A549 (cell line): ENCODE data around the gene NSD1. TPM values are rescaled to one million over a fixed set of nuclear protein-coding genes. Genes with fewer than 3 reads are reported as not detected.

Source experiments
- ATAC-seq, 2 experiments: fragments of 200-7000 bp in 1 of 2; fragments of >200 bp in 1 of 2; cut with Nextera tagmentation in 1 of 2; cut with Tn5 transposase in 1 of 2; 3 replicates each; pipeline versions ENCODE4 v1.8.0 to v1.9.1; 2018 to 2020; ENCODE audit warnings: mild to moderate bottlenecking in 1 of 2, moderate library complexity in 1 of 2
- CTCF ChIA-PET: fragments of 300-600 bp; sonication (Branson Sonifier 250); formaldehyde crosslinking; extraction: SDS; loops from one replicate; lab custom pipeline; 2021; ENCODE audit warnings: antibody characterized with exemption, inconsistent platforms; lab: Yijun Ruan, JAX
- POLR2A ChIA-PET: fragments of 350-600 bp; formaldehyde crosslinking; extraction: SDS; loops from one replicate; lab custom pipeline; 2021; ENCODE audit warnings: antibody characterized with exemption, inconsistent platforms; lab: Yijun Ruan, JAX
- DNase-seq, 2 experiments: peaks; one replicate each; pipeline versions ENCODE4 v3.0.0 to v3.0.0-alpha.2; 2011 to 2016; ENCODE audit warnings: low read depth in 1 of 2, low spot score in 1 of 2
- FAIRE-seq: peaks from 2 replicates; lab custom pipeline; 2011; peaks lifted over from hg19 to GRCh38; lab: Jason Lieb, UNC
- H3K27ac ChIP-seq, 2 experiments: fragments of >200 bp; sonication (Bioruptor Twin); formaldehyde crosslinking; 3 replicates each; pipeline ENCODE4 v1.5.1; 2016 to 2017
- H3K4me1 ChIP-seq: fragments of >200 bp; sonication (Bioruptor Twin); formaldehyde crosslinking; 3 replicates; pipeline ENCODE4 v1.6.1; 2016
- H3K4me2 ChIP-seq: fragments of >200 bp; sonication (Bioruptor Twin); formaldehyde crosslinking; 3 replicates; pipeline ENCODE4 v1.6.1; 2016
- H3K4me3 ChIP-seq: fragments of >200 bp; sonication (Bioruptor Twin); formaldehyde crosslinking; 3 replicates; pipeline ENCODE4 v1.5.1; 2016
- H3K9me3 ChIP-seq: fragments of >200 bp; sonication (Bioruptor Twin); formaldehyde crosslinking; 3 replicates; pipeline ENCODE4 v1.6.1; 2016
- BHLHE40 ChIP-seq: IDR thresholded peaks from 2 replicates; pipeline ENCODE4 v1.6.1; 2012; ENCODE audit warnings: low read depth, low read length, inconsistent platforms
- CBX8 ChIP-seq: fragments of 200-600 bp; sonication (generic); IDR thresholded peaks from 2 replicates; pipeline ENCODE4 v1.6.1; 2016
- EHMT2 ChIP-seq: fragments of 200-600 bp; sonication (generic); IDR thresholded peaks from 2 replicates; pipeline ENCODE4 v1.6.1; 2016; ENCODE audit warnings: antibody characterized with exemption, low read depth, mild to moderate bottlenecking, moderate library complexity
- EP300 ChIP-seq, 2 experiments: fragments of >200 bp; sonication (Bioruptor Twin); formaldehyde crosslinking; IDR thresholded peaks; 2 replicates in 1 of 2; 3 replicates in 1 of 2; pipeline ENCODE4 v1.6.1; 2016 to 2017
- FOSL2 ChIP-seq, 2 experiments: fragments of 450-650 bp in 1 of 2; fragments of >200 bp in 1 of 2; sonication (Bioruptor Twin) in 1 of 2; formaldehyde crosslinking; IDR thresholded peaks; 2 replicates each; pipeline versions ENCODE4 v1.5.0 to v1.6.1; 2016 to 2020; ENCODE audit warnings: mild to moderate bottlenecking in 1 of 2, moderate library complexity in 1 of 2
- FOXS1 ChIP-seq: fragments of 250-450 bp; sonication (Bioruptor Pico); IDR thresholded peaks from 2 replicates; pipeline ENCODE4 v1.5.0; 2020; ENCODE audit warnings: mild to moderate bottlenecking, moderate library complexity
- GATA3 ChIP-seq: IDR thresholded peaks from 2 replicates; pipeline ENCODE4 v1.6.1; 2012; ENCODE audit warnings: borderline replicate concordance
- HEYL ChIP-seq: fragments of 250-450 bp; sonication (Bioruptor Pico); IDR thresholded peaks from 2 replicates; pipeline ENCODE4 v1.8.0; 2021; ENCODE audit warnings: mild to moderate bottlenecking, moderate library complexity
- HOXA7 ChIP-seq: fragments of 250-450 bp; sonication (Bioruptor Pico); IDR thresholded peaks from 2 replicates; pipeline ENCODE4 v1.5.0; 2020; ENCODE audit warnings: mild to moderate bottlenecking, moderate library complexity
- HOXB5 ChIP-seq: fragments of 250-450 bp; sonication (Bioruptor Pico); IDR thresholded peaks from 2 replicates; pipeline ENCODE4 v1.5.0; 2020; ENCODE audit warnings: mild to moderate bottlenecking, moderate library complexity
- JUN ChIP-seq, 2 experiments: fragments of >200 bp; sonication (Bioruptor Twin); formaldehyde crosslinking; IDR thresholded peaks; 2 replicates in 1 of 2; 3 replicates in 1 of 2; pipeline ENCODE4 v1.6.1; 2016 to 2017
- KDM1A ChIP-seq: fragments of 200-600 bp; sonication (generic); IDR thresholded peaks from 2 replicates; pipeline ENCODE4 v1.6.1; 2016; ENCODE audit warnings: low read depth, mild to moderate bottlenecking
- MAZ ChIP-seq: fragments of 150-350 bp; IDR thresholded peaks from 2 replicates; pipeline ENCODE4 v1.6.1; 2014; ENCODE audit warnings: antibody characterized with exemption, low read depth, low read length, borderline replicate concordance
- MYC ChIP-seq: IDR thresholded peaks from 2 replicates; pipeline ENCODE4 v1.6.1; 2012; ENCODE audit warnings: mild to moderate bottlenecking, inconsistent platforms, low read length, improper control_type of control experiment, borderline replicate concordance
- NPAS2 ChIP-seq: fragments of 250-450 bp; sonication (Bioruptor Pico); IDR thresholded peaks from 2 replicates; pipeline ENCODE4 v1.8.0; 2022; ENCODE audit warnings: mild to moderate bottlenecking, moderate library complexity, borderline replicate concordance
- NR3C1 ChIP-seq: fragments of >200 bp; sonication (Bioruptor Twin); formaldehyde crosslinking; IDR thresholded peaks from 3 replicates; pipeline ENCODE4 v1.6.1; 2017
- RARB ChIP-seq: fragments of 250-450 bp; sonication (Bioruptor Pico); IDR thresholded peaks from 2 replicates; pipeline ENCODE4 v1.8.0; 2021; ENCODE audit warnings: mild to moderate bottlenecking, moderate library complexity
- RCOR1 ChIP-seq: fragments of 150-350 bp; IDR thresholded peaks from 2 replicates; pipeline ENCODE4 v1.6.1; 2014; ENCODE audit warnings: antibody characterized with exemption, low read length, low read depth
- RFX5 ChIP-seq: fragments of 450-650 bp; IDR thresholded peaks from 2 replicates; pipeline ENCODE4 v1.7.1; 2014; ENCODE audit warnings: antibody characterized with exemption, mild to moderate bottlenecking, moderate library complexity
- RNF2 ChIP-seq: fragments of 200-600 bp; sonication (generic); IDR thresholded peaks from 2 replicates; pipeline ENCODE4 v1.6.1; 2016; ENCODE audit warnings: low read depth, mild to moderate bottlenecking, antibody characterized with exemption, moderate library complexity, borderline replicate concordance
- TFCP2L1 ChIP-seq: fragments of 250-450 bp; sonication (Bioruptor Pico); IDR thresholded peaks from 2 replicates; pipeline ENCODE4 v1.5.0; 2021; ENCODE audit warnings: mild to moderate bottlenecking
- ZC3H11A ChIP-seq: fragments of 450-650 bp; IDR thresholded peaks from 2 replicates; pipeline ENCODE4 v1.6.1; 2014; ENCODE audit warnings: antibody characterized with exemption, mild to moderate bottlenecking
- ZSCAN20 ChIP-seq: fragments of 250-450 bp; sonication (Bioruptor Pico); IDR thresholded peaks from 2 replicates; pipeline ENCODE4 v1.8.0; 2022; ENCODE audit warnings: mild to moderate bottlenecking, moderate library complexity
- WGBS: methylation state at CpG from one replicate; pipeline ENCODE4 v1.1.6; 2017; ENCODE audit errors: missing lambda C conversion rate; 5-methylcytosine and 5-hydroxymethylcytosine counted together
- polyA plus RNA-seq, 4 experiments: library from polyadenylated mRNA; depleted of rRNA in 3 of 4; stranded (reverse); fragments of >200 nt; fragmentation: RNase III in 1 of 4; extraction: RNeasy Plus Mini Kit Qiagen cat#74134 plus additional on column Dnase treatment in 1 of 4; gene quantifications; 2 replicates in 3 of 4; 3 replicates in 1 of 4; pipeline ENCODE4 v1.2.3, GENCODE V29; 2011 to 2017
- TF ChIP-seq, protein P1 (sequence below): IDR thresholded peaks from 2 replicates; pipeline ENCODE4 v1.6.1; 2012; ENCODE audit warnings: low read depth, borderline replicate concordance
- TF ChIP-seq, protein P2 (sequence below): IDR thresholded peaks from 2 replicates; pipeline ENCODE4 v1.6.1; 2012
- TF ChIP-seq, protein P3 (sequence below): fragments of 250-450 bp; sonication (Bioruptor Pico); IDR thresholded peaks from 2 replicates; pipeline ENCODE4 v1.5.0; 2020; ENCODE audit warnings: low read depth, mild to moderate bottlenecking, moderate library complexity
- TF ChIP-seq, protein P4 (sequence below): fragments of >200 bp; sonication (Bioruptor Twin); formaldehyde crosslinking; IDR thresholded peaks from 3 replicates; pipeline ENCODE4 v1.5.1; 2016
- TF ChIP-seq, protein P5 (sequence below): fragments of >200 bp; sonication (Bioruptor Twin); formaldehyde crosslinking; IDR thresholded peaks from 3 replicates; pipeline ENCODE4 v1.6.1; 2016

NSD1 gene
- polyA plus RNA-seq, 2 of the 4 experiments (the other 2 are of a cell fraction), result 16.3 to 38.2 TPM

DNA sequence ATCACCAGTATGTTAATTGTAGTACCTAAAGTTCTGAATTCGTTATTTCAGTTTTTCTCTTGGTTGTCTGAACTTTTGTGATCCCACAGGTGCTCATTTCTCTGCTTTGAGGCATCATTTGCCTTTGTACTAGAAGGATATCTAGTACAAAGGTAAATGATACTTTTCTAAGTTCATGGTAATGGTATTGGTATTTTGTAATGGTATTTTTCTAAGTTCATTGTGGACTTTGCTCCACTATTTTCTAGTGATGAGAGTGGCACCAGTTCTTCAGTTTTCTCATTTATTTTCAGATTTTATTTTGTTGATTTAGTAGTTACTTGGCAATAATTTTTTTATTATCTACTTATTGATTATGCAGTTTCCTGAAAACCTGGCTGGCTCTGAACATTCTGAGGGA is 127.9 kb downstream of the NSD1 start:
- Histone ChIP-seq H3K9me3 (no peaks in the 10 kb centered on the region), H3K27ac (no peak overlapping the region), H3K4me1 (no peaks in the 10 kb centered on the region), H3K4me2 (no peak overlapping the region), H3K4me3 (no peak overlapping the region)
- 82% methylated on average over 1 of the region's 1 CpG for WGBS
- no peak for DNase-seq
- no peak for FAIRE-seq
- POLR2A ChIA-PET, result no interaction called here
- TF ChIP-seq TFCP2L1 (no peak), GATA3 (no peak), ZSCAN20 (CRISPR knock-in tag) (no peak), FOSL2 (IDR thresholded peaks at IDR 0.05) (no peak), FOSL2 (CRISPR knock-in tag; IDR thresholded peaks at IDR 0.05) (no peak), RNF2 (no peak), RARB (CRISPR knock-in tag) (no peak), HEYL (no peak), BHLHE40 (no peak), NR3C1 (no peak), MYC (no peak), EHMT2 (no peak), RFX5 (no peak)
- TF ChIP-seq, protein P1, sequence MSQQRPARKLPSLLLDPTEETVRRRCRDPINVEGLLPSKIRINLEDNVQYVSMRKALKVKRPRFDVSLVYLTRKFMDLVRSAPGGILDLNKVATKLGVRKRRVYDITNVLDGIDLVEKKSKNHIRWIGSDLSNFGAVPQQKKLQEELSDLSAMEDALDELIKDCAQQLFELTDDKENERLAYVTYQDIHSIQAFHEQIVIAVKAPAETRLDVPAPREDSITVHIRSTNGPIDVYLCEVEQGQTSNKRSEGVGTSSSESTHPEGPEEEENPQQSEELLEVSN, result no peak
- TF ChIP-seq, protein P2, sequence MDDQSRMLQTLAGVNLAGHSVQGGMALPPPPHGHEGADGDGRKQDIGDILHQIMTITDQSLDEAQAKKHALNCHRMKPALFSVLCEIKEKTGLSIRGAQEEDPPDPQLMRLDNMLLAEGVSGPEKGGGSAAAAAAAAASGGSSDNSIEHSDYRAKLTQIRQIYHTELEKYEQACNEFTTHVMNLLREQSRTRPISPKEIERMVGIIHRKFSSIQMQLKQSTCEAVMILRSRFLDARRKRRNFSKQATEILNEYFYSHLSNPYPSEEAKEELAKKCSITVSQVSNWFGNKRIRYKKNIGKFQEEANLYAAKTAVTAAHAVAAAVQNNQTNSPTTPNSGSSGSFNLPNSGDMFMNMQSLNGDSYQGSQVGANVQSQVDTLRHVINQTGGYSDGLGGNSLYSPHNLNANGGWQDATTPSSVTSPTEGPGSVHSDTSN, result no peak
- ATAC-seq, result no peak
- CTCF ChIA-PET, result no interaction called here

DNA sequence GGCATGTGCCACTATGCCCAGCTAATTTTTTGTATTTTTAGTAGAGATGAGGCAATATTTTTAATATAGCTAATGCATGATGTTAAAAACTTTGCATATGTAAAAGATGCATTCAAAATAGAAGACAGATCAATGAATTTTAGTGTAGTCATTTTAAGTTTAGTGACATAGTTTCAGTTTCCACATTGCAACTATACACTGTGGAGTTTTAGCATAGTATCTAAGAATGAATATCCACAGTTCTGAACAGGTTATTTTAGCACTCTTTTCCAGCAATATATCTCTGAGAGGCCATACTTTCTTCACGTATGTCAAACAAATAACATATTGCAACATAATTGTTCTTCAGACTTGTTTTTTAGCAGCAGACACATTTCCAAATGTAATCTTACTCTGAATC is 130.6 kb downstream of the NSD1 start:
- TF ChIP-seq JUN (IDR thresholded peaks at IDR 0.05) (no peak), HOXB5 (CRISPR knock-in tag) (no peak), RARB (CRISPR knock-in tag) (no peak), CBX8 (no peak), FOSL2 (IDR thresholded peaks at IDR 0.05) (no peak), FOSL2 (CRISPR knock-in tag; IDR thresholded peaks at IDR 0.05) (no peak), EP300 (IDR thresholded peaks at IDR 0.05) (no peak), KDM1A (no peak), BHLHE40 (no peak)
- TF ChIP-seq, protein P3, sequence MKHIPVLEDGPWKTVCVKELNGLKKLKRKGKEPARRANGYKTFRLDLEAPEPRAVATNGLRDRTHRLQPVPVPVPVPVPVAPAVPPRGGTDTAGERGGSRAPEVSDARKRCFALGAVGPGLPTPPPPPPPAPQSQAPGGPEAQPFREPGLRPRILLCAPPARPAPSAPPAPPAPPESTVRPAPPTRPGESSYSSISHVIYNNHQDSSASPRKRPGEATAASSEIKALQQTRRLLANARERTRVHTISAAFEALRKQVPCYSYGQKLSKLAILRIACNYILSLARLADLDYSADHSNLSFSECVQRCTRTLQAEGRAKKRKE, result no peak
- H3K4me2 ChIP-seq, result no peak overlapping the region
- 85% methylated on average over 1 of the region's 1 CpG for whole genome bisulfite sequencing
- ChIA-PET CTCF (interaction anchor here (1.1 to 2.0 kb wide), 2 partner anchors 9 to 151 kb away, joined by 3 to 7 read pairs; no protein-coding TSS in a partner anchor), POLR2A (no interaction called here)
- H3K4me1 ChIP-seq, result no peaks in the 10 kb centered on the region
- H3K9me3 ChIP-seq, result no peaks in the 10 kb centered on the region
- ATAC-seq, result no peak
- no peak for FAIRE-seq
- no peak overlapping the region for H3K4me3 ChIP-seq
- no peak for DNase-seq
- H3K27ac ChIP-seq, result no peak overlapping the region

DNA sequence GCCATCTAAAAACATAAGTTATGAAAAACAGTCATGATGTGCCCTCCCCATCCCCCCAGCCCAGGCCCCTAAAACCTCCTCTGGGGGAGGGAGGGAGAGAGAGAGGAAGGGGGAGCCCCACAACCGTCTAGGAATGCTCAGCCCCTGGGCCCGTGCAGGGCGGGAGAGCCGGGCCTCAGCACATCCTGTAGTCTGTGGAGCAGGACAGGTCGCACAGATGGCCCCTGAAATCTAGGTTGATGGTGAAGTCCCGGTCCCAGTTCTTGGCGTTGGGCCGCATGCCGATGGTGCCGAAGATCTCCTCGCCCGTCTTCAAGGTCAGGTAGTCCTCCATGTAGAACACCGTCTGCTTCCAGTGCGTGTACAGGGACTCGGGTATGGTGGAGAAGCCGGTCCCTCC is 131.8 kb downstream of the NSD1 start:
- no peaks in the 10 kb centered on the region for H3K9me3 ChIP-seq
- ChIA-PET CTCF (interaction anchor here (0.6 to 1.4 kb wide), 3 partner anchors 13 to 53 kb away, joined by 4 to 8 read pairs (median 5); no protein-coding TSS in a partner anchor), POLR2A (no interaction called here)
- DNase-seq (no peak), ATAC-seq (no peak; a peak in 1 of 6 replicates), FAIRE-seq (no peak)
- no peak overlapping the region for H3K27ac ChIP-seq
- H3K4me3 ChIP-seq, result no peak overlapping the region
- no peak overlapping the region for H3K4me2 ChIP-seq
- WGBS, result 93% methylated on average over 15 of the region's 16 CpGs
- no peaks in the 10 kb centered on the region for H3K4me1 ChIP-seq
- no peak for TF ChIP-seq NPAS2 (CRISPR knock-in tag)
- no peak for TF ChIP-seq HOXA7
- TF ChIP-seq, protein P1, result no peak
- TF ChIP-seq RCOR1, result no peak
- TF ChIP-seq, protein P4, sequence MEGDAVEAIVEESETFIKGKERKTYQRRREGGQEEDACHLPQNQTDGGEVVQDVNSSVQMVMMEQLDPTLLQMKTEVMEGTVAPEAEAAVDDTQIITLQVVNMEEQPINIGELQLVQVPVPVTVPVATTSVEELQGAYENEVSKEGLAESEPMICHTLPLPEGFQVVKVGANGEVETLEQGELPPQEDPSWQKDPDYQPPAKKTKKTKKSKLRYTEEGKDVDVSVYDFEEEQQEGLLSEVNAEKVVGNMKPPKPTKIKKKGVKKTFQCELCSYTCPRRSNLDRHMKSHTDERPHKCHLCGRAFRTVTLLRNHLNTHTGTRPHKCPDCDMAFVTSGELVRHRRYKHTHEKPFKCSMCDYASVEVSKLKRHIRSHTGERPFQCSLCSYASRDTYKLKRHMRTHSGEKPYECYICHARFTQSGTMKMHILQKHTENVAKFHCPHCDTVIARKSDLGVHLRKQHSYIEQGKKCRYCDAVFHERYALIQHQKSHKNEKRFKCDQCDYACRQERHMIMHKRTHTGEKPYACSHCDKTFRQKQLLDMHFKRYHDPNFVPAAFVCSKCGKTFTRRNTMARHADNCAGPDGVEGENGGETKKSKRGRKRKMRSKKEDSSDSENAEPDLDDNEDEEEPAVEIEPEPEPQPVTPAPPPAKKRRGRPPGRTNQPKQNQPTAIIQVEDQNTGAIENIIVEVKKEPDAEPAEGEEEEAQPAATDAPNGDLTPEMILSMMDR, result no peak
- no peak for TF ChIP-seq EP300 (IDR thresholded peaks at IDR 0.05)
- TF ChIP-seq, protein P2, result no peak
- TF ChIP-seq MAZ, result no peak
- TF ChIP-seq ZC3H11A, result no peak
- no peak for TF ChIP-seq FOXS1 (CRISPR knock-in tag)
- TF ChIP-seq, protein P5, sequence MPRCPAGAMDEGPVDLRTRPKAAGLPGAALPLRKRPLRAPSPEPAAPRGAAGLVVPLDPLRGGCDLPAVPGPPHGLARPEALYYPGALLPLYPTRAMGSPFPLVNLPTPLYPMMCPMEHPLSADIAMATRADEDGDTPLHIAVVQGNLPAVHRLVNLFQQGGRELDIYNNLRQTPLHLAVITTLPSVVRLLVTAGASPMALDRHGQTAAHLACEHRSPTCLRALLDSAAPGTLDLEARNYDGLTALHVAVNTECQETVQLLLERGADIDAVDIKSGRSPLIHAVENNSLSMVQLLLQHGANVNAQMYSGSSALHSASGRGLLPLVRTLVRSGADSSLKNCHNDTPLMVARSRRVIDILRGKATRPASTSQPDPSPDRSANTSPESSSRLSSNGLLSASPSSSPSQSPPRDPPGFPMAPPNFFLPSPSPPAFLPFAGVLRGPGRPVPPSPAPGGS, result no peak
- TF ChIP-seq HEYL, result no peak
